Spleen (tissue), 7 donors: ENCODE measurements around the gene PACRG.

Experiments used
- POLR2A ChIP-seq, 3 donors: fragments of 450-650 bp; IDR thresholded peaks; one replicate each; pipeline ENCODE4 v1.5.1; 2017; ENCODE audit warnings: antibody characterized with exemption in 3 of 3, mild to moderate bottlenecking in 1 of 3
- POLR2AphosphoS5 ChIP-seq, 3 donors: sonication (generic); formaldehyde crosslinking; IDR thresholded peaks; one replicate each; pipeline ENCODE4 v1.5.1; 2017; ENCODE audit warnings: antibody characterized with exemption in 3 of 3
- TF ChIP-seq, protein P1 (sequence below), 11 experiments: fragments of 200-600 bp in 7 of 11; fragments of 450-650 bp in 4 of 11; sonication (generic) in 4 of 11; IDR thresholded peaks in 8 of 11; conservative IDR thresholded peaks in 3 of 11; 1 replicate in 7 of 11; 2 replicates in 4 of 11; pipeline versions ENCODE4 v1.4.0 to v1.8.0; 2016 to 2021; ENCODE audit warnings: antibody characterized with exemption in 11 of 11, inconsistent platforms in 4 of 11, mild to moderate bottlenecking in 1 of 11
- donor health status: DM: no; HTN: no; CAD: no; lungs with moderate emphysema.
- donor health status: DM: no; HTN: no; CAD: no.
- donor health status: DM: no; HTN: no; CAD: no.

GRCh38 chr6:162817196-162817595 lies 89.4 kb downstream of the PACRG start:
- TF ChIP-seq, protein P1, sequence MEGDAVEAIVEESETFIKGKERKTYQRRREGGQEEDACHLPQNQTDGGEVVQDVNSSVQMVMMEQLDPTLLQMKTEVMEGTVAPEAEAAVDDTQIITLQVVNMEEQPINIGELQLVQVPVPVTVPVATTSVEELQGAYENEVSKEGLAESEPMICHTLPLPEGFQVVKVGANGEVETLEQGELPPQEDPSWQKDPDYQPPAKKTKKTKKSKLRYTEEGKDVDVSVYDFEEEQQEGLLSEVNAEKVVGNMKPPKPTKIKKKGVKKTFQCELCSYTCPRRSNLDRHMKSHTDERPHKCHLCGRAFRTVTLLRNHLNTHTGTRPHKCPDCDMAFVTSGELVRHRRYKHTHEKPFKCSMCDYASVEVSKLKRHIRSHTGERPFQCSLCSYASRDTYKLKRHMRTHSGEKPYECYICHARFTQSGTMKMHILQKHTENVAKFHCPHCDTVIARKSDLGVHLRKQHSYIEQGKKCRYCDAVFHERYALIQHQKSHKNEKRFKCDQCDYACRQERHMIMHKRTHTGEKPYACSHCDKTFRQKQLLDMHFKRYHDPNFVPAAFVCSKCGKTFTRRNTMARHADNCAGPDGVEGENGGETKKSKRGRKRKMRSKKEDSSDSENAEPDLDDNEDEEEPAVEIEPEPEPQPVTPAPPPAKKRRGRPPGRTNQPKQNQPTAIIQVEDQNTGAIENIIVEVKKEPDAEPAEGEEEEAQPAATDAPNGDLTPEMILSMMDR (IDR thresholded peaks at IDR 0.05 in 8 of 11, conservative IDR thresholded peaks at IDR 0.05 in 3 of 11): no peak
- no peak for TF ChIP-seq POLR2A (IDR thresholded peaks at IDR 0.05)
- TF ChIP-seq POLR2AphosphoS5 (IDR thresholded peaks at IDR 0.05): no peak
